NCI-H1105 (cell line): ENCODE measurements around the gene ADSS1.
"Not testable (repeated sequence)": the region's sequence is repeated elsewhere in the genome, so short reads cannot be mapped to it uniquely, and the experiment has no call there.

Experiments used
- DNase-seq: peaks from one replicate; lab custom pipeline; 2025; lab: John Stamatoyannopoulos, UW

ADSS1 gene

DNA sequence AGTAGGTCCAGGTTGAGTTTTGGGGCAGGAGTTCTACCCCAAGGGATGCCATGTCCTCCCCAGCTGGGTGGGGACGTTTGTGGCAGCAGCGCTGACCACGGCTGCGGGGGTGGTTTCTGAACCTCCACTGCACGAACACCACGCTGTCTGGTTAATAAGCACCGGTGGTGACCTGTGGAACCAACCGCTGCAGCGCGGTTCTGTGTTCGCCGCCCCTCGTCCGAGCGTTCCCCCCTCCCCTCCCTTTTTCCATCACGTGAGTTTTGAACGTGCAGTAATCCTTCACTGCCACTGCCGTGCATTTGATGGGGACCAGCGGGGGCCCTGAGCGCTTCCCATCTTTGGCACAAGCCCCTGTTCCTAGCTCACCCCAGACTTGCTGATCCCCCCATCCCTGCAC lies 6.4 kb upstream of the ADSS1 start:
- DNase-seq: no peak

DNA sequence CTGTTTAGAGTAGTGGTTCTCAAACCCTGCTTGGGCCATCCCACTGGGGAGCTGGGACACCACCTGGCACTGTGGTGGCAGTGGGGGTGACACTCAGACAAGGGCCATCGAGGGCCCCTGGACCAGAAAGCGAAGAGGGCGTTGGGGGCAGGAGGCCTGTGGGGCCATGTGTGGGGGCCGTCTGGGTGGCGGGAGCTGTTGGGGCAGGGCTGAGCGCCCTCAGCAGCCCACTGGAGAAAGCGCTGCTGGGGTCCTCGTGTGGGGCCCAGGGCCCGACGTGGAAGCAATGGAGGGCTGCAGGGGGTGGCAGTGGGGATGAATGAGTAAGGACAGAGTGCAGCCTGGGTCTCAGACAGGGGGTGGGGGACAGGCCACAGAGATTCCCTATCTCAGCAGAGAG lies 5.9 kb upstream of the ADSS1 start:
- no peak for DNase-seq

DNA sequence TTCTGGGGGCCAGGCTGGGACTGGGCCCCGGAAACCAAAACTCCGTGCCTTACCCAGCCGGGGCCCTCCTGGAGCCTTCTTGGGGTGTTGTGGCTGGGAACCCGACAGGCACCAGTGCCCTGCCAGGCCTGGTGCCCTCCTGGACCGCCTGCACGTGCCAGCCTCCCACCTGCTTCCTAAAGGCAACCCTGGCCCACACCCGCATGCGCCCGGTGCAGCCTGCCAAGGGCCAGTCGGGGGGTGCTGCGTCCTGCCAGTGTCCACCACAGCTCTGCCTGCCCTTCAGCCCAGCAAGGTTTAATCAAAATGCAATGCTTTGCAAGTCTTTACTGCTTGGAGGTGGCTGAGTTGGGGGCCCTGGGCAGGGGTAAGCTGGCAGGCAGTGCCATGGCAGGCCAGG lies 5.2 kb upstream of the ADSS1 start:
- DNase-seq: no peak

DNA sequence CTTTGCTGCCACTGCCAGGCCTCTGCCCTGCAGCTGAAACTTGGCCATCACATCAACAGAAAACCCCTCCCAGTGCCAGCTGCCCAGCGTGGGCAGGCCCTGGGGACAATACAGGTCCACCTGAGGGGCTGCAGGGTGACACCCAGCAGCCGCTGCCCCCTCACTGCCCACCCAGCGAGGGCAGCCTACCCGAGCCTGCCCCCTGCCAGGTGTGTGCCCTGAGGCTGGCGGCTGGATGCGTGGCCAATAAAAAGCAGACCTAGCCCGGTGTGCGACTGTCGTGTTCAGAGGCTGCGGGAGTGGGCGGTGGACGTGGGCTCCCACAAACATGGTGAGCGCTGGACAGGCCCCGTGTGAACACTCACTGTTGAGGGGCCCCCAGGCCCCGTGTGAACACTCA lies 4.7 kb upstream of the ADSS1 start:
- no peak for DNase-seq

DNA sequence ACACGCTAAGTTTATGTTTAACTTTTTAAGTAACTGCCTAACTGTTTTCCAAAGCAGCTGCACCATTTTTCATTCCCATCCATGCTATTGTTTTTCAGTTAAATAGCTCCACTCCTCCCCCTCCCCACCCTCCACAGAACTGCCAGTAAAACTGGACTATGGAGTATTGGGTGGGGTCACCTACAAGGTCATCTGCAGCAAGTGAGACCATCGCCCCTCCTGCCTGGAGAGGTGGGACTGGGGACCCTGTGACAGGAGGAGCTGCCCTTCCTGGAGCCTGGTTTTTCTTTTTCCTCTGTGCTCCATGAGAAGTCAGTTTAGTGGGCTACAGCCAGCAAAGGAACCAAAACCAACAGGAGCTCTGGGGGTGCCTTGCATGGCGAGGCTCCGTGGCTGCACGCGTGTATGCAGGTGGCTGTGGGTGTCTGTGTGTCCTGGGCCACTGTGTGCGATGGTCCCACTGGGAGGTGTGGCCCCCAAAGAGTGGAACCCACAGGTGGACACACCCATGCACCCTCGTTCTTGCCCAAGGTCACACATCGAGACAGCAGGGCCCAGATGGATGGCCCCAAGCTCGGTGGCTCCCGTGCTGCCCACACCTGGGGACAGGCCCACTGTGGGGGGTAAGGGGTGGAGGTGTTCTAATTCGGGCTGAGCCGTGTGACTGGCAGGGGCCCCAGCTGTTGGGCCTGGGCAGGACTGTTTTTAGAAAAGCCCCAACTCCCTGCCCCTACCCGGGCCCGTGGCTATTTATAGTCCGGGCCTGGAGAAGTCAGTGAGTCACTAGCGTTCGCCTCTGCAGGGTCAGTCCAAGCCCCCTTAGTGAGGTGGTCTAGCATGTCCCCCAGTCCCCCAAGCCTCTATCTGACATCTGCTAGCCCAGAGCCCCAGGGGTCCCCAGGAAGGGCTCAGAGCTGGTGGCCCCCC lies 2.3 kb upstream of the ADSS1 start:
- no peak for DNase-seq

DNA sequence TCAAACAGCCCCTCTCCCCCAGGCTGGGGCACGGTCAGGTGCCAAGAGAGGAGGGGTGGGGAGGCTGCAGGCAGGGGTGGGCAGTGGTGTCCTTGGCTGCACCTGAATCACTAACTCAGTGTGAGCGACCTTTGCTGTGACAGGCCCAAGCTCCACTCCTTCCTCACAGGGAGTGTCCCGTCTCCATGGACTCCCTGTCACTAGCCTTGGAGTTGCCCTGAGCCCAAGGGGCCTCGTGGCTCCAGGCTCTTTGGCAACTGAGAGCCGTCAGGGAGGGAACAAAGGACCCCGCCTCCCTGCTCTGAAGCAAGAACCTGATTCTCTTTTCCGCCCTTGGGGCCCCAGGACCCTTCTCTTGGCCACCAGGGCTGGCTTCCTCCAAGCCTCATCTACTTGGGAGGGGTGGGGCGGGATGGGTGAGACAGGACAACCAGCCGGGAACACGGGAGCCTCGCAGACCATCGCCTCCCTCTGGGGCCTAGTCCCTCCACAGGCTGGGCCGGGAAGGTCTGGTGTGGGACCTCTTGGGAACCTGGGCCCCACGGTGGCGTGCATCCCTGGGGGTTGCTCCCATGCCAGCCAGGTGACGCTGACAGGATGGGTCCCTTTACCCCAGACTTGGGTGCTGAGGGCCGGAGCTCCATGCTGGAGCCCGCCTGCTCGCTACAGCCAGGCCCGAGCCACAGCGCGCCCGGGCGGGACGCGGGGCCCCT lies 935 bp upstream of the ADSS1 start:
- DNase-seq: no peak

DNA sequence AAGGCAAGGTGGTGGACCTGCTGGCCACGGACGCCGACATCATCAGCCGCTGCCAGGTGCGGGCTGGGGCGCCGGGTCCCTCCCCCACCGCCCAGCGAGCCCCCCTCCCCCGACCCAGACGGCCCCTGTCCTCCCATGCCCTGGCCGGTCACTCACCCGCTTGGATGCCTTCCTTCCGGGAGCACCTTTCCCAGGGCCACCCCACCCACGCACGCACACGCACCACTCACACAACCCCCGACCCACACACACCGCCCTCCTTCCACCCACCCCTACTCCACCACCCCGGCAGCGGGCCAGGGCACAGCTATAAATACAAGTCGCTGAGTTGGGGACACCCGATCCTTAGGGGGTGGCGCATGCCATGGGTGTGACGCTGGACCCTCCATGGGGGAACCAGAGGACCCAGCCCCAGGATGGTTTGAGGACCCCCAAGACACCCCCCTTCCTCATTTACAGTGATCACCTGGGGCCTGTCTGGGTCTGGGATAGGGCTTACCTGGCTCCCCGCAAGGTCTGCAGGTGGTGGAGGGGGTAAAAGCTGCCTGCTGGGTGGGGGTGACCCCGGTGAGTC lies 465 bp downstream of the ADSS1 start:
- no peak for DNase-seq

DNA sequence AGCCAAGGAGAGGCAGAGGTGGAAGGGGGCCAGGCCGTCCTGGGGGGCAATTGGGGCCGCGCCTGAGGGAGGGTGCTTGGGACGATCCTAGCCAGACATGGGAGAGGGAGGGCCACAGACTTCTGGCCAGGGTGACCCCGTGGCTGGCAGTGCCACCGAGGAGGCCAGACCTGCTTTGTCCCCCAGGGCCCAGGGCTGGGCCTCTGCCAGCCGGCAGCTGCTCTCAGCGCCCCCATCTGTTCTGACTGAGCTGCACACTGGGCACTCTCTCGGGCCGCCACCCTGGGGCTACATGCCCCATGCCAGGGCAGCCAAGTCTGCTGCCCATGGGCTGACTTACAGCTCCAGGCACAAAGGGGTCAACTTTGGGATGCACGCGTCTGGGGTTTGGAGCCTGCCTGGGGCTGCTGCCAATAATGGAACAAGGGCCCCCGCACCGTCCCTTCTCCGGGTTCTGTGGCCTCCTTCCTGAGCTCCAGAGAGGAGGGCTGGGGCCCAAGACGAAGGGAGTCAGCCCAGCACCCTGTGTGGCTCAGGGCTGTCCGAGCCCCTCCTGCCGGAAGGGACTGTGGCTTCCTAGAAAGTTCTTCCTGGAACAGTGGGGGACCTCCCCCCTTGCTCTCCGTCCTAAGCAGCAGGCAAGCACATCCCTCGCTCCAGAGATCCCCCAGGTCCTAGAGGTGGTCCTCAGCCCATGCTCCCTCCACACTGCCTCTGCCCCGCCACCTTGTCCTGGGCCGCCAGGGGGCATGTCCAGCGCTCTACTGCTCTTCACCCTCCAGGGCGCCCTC lies 1.1 kb downstream of the ADSS1 start:
- DNase-seq: no peak

DNA sequence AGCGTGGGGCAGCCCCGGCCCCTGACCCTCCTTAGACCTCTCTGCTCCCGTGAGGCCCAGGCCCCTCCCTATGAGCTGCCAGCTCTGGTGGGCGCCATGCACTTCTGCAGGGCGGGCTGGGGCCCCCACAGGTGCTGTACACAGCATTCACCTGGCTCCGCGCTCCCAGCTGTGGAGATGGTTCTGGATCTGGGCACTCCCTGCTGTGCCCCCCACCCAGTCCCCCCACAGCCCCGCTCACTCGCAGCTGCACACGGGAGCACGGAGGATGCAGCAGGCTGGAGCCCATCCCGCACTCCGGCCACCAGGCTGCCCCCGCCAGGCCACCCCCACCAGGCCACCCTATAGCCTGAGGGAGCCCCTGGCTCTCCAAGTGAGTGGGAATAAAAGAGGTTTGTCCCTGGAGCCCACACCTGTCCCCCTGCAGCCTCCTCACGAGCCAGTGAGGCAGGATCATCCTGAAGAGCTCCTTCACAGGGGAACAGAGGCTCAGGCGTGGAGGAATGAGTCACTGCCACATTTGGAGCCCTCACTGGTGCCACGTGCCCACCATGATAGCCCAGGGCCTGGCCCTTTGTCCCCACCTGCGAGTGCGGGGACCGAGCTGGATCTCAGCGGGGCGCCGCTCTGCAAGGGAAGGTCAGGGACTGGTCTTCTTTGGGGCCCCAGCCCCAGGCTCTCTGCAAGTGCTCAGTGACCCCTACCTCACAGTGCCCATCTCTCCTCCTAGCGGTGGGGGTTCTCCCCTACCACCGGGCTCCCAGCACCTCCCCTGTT lies 1.9 kb downstream of the ADSS1 start:
- DNase-seq: no peak

DNA sequence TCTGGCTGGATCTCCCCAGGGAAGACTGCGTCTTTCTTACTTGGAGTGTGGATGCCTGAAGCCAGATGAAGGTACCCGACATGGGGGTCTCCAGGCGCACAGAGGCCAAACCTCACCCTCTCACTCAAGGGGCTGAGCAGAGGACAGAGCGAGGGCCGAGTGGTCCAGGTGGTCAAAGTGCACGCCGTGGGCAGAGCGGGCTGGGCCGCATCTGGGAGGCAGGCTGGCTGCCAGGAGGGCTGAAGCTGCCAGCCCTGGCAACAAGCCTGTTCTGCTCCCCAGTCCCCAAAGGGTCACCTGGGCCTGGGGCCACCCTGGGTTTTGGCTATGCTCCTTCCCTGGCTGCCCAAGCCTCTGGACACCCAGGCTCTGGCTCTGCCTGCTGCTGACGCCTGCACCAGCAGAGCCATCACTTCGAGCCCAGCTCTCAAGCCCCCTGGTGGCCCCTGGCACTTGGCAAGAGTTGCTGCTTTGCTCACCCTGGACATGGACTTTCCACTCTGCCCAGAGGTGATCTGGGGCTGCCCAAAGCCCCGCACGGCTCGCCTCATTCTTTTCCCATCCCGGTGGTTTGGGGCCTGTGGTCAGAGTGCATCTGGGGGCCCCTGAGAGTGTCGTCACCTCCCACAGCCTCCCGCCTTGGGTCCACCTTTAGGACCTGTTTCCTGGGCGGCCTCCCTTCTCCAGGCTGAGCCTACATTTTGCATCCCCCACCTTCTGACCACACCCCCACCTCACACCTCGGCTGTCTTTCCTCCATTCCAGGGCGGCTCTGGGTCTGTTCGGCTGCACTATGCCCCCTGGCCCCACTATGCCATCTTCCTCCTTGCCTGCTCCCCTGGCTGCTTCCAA lies 2.8 kb downstream of the ADSS1 start:
- no peak for DNase-seq

DNA sequence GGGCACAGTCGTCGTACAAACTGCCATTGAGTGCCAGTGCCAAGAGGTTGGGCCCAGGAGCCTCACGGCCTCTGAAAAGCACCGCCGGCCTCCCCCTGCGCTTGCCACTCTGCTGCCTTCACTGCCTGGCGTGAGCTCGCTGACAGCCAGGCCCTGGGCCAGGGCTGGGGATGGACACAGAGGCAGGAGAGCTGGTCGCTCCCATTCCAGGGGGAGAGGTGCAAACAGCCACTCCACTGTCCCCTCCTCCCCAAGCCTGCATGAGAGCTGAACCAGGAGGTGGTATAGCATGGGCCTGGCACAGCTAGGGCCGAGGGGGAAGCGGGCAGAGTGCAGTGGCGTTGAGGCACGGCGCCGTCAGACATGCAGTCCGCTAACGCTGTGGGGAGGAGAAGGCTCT lies 4.6 kb downstream of the ADSS1 start:
- no peak for DNase-seq

DNA sequence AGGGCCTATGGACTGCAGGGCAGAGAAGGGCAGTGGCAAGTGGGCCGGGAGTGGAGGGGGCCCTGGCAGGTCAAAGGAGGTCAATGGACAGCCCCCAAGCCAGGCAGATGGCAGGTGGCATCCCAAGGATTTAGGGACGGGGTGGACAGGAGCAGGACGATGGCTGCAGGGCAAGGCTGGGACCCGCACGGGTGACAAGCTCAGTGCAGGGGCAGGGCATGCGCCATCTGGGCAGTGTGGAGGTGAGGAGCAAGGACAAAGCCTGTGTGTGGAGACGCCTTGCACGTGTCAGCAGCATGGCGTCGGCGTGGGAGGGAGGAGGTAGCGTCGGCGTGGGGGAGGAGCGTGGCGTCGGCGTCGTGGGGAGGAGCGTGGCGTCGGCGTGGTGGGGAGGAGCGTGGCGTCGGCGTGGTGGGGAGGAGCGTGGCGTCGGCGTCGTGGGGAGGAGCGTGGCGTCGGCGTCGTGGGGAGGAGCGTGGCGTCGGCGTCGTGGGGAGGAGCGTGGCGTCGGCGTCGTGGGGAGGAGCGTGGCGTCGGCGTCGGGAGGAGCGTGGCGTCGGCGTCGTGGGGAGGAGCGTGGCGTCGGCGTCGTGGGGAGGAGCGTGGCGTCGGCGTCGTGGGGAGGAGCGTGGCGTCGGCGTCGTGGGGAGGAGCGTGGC lies 5.3 kb downstream of the ADSS1 start:
- DNase-seq: not testable (repeated sequence)

DNA sequence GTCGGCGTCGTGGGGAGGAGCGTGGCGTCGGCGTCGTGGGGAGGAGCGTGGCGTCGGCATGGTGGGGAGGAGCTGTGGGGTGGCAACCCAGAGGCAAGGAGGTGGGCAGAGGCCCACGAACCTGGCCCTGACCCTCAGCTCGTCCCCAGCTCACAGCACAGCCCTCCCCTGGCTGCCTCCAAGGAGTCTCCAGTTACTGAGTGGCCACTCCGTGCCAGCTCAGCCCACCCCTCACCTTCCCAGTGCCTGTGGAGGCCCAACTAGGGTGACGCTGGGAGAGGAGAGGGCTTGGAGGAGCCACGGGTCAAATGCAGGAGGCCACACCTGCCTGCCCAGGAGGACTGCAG lies 5.8 kb downstream of the ADSS1 start:
- DNase-seq: no peak

DNA sequence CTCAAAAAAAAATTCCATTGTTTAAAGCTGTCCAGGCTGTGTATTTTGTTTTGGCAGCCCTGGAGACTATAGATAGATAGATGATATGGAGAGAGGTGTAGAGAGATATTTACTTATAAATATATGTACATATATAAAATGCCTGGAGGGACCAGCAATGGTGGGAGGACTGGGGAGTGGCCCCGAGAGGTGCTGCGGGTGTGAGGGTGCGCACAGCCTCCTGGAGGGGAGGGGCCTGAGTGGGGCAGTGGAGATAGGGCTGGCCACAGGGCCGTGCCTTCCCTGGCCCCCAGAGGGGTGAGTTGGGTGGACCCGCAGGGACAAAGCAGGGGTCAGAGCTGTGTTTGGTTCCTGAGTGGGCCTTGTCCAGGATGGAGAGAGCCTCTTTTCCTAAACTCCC lies 6.5 kb downstream of the ADSS1 start:
- DNase-seq: no peak

DNA sequence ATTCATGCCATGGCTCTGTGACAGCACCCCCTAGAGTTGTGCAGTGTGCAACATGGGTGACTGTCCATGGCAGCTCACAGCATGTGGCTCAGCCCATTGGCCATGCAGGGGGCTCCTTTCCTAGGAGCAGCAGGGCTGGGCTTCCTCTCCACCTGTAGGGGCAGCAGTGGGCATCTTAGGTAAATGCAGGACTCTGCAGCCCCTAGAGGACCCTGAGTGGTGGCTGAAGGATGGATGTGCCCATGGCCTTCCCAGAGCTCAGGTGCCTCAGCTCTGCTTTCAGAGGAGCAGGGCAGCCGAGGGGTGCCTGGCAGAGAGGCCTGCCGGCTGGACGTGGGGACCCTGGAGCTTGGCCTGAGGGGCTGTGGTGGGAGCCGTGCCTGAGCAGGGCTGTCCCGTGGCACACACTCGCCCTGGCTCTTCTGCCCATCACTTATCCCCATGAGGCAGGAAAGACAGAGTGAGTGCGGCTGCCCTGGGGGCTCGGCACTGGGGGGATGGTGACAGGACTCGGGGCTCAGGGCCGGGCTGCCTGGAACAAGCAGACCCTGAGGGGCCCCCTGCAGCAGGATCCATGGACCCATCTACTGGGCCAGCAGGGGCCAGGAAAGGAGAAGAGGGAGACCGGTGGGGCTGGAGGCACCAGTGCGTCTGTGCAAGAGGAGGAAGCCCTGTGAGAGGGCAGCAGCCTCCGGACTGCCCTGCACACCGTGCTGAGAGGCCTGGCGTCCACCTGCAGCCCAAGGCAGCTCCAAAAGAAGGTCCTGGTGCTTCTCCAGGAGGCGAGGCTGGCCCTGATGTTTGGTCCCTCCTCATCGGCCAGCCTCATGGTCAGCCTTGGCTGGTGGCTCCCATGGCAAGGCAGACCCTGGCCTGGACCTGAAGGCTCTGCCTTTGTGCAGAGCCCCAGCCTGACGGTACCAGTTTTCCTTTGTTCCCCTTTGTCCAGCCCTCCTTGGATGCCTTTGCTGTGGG lies 7.6 kb downstream of the ADSS1 start:
- DNase-seq: no peak

DNA sequence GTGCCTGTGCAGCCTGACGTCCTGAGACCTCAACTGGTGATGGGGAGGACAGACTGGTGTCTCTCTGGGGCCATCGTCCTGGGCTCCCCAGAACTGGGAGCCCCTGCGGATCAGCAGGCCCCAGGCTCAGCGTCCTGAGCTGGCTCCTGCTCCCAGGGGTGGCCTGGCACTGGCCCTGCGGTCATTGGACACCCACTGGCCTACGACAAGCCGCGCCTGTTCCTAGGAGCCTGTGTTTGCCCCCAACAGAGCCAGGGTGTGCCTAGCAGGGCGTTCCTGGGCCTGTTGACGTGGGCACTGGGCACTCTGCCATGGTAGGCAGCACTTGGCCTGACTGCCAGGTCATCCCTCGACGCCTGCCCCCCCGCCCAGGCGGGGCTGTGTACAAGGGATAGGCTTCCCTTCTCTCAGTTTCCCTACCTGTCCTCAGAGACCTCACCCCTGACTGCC lies 8.4 kb downstream of the ADSS1 start:
- no peak for DNase-seq

DNA sequence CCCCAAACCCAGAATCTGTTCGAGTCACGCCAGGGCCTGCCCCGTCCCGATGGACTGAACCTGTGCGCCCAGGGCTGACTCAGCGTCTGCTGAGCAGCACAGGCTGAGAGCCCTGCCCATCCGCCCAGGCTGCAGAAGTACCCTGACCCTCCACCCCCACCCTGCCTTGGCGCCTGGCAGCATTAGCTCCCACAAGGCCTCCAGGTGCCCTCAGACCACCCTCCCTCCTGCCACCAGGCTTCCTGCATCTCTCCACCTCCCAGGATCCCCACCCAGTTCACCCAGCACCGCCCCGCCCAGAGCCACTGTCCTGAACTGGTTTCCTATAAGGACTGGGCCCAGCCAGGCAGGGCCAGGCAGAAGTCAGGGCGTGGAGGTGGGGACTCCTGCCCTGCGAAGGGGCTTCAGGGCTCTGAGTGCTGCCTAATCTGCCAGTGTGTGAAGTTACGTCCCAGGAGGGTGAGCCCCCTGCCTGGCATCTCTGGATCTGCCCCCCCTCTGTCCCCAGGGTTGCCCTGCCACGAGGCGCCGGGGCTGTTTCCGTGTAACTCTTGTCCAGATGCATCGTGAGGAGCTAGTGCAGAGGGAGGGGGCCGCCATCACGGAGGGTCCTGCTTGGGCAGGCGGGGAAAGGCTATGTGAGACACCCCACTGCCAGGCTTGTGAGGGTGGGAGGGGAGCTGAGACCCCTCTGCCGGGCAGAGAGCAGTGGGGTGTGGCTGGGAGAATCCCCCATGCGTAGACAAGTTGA lies 9.1 kb downstream of the ADSS1 start:
- DNase-seq: no peak

DNA sequence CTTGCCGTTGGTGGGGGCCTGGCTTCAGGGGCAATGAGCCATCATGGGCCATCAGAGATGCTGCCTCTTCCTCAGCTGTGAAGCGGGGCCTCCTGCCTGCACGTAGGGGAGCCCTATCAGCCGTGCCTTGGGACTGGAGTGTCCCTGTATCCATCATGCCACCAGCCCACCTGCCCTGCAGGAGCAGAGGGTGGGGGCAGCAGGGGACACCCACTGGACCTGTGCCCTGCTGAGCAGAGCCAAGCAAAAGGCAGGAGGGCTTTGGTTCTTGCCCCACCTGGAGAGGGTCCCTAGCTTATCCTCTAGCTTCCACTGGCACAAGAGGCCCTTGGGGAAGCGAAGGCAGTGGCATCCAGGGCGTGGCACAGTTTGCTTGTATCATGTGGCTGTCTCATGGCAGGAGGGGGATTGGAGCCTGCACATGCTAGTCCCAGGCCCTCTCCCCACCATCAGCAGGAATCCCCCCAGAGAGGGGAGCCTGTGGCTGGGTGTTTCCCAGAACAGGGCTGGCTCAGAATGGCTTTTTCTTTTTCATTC lies 10.1 kb downstream of the ADSS1 start:
- DNase-seq: no peak
